ENCODE measurements around the gene MOV10L1. TPM values are rescaled to one million over a fixed set of nuclear protein-coding genes. Genes with fewer than 3 reads are reported as not detected.

MOV10L1 gene
- total RNA-seq, 3 donors from 2014 or later: 0.16 to 0.44 (median 0.33) TPM

DNA sequence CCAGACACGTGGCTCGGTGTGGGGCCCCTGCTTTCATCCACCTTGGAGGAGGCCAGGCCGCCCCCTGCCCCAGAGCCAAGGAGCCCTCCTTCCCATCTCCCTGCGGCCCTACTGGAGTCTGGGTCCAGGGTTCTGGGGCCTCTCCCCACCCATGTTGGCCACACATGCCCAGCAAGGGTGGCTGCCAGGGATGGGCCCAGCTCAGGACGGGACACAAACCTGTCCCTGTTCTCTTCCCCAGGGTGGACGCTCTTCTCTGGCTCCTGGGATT is 85.3 kb downstream of the MOV10L1 start:
- H3K9me3 ChIP-seq: no peaks in the 10 kb centered on the region
- H3K27me3 ChIP-seq: no peaks in the 10 kb centered on the region
- H3K36me3 ChIP-seq: no peaks in the 10 kb centered on the region
- TF ChIP-seq POLR2A (IDR thresholded peaks at IDR 0.05) (no peak), POLR2AphosphoS5 (IDR thresholded peaks at IDR 0.05) (no peak), CTCF (IDR thresholded peaks at IDR 0.05) (no peak)
- intact Hi-C loops (cut with DNase I; ENCODE audit: low total_unique reads): no loop called here
- H3K27ac ChIP-seq: no peak overlapping the region
- H3K4me1 ChIP-seq: no peaks in the 10 kb centered on the region
- no peak overlapping the region for H3K4me3 ChIP-seq
- DNase-seq (ENCODE audit: low spot score in 2 of 2): no peak

DNA sequence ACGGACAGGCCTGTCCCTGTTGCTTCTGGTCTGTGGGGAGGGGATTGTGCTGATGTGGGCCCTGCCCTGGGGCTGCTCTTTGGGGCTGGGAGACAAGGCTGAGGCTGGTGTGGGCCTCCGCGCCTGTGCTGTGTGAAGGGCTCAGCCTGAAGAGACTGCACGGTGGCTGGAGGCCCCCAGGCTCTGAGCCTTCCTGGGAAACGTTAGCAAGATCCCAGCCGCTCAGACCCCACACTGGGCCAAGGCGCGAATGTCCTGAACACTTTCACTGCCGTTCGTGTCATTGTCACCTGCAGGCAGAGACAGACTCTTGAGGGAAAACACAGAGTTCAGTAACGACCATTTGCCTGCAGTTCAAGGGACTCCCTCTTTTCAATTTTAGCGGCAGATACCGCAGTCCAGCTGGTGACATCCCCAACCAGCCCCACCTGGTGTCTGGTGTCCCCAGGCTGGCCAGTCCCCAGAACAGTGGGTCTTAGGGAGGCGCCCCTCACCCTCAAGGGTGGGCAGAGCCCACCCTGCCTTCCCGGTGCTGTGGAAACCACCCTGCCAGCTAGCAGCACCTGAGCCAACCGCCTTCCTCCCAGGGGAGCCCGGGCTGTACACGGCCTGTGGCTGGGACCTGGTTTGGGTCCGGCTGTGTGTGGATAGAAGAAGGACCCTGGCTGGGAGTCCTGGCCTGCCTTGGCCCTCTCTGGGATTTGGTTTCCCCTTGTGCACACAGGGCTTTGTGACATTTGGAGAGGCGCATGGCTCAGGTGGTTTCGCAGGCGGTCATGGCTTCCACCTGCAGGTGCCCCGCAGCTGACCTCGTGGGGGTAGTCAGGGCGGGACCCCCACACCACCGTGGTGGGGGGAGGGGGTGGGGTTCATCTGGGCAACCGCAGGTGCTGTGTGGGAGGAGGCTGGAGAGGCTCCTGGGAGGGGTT is 86.4 kb downstream of the MOV10L1 start:
- Histone ChIP-seq H3K27ac (no peak overlapping the region), H3K4me3 (no peak overlapping the region), H3K36me3 (no peaks in the 10 kb centered on the region), H3K9me3 (no peaks in the 10 kb centered on the region), H3K4me1 (no peaks in the 10 kb centered on the region), H3K27me3 (no peaks in the 10 kb centered on the region)
- TF ChIP-seq CTCF (IDR thresholded peaks at IDR 0.05) (no peak), POLR2A (IDR thresholded peaks at IDR 0.05) (no peak), POLR2AphosphoS5 (IDR thresholded peaks at IDR 0.05) (no peak)
- DNase-seq (ENCODE audit: low spot score in 2 of 2): no peak
- intact Hi-C loops (cut with DNase I; ENCODE audit: low total_unique reads): no loop called here

GRCh38 chr22:50176850-50177536 is 87.2 kb downstream of the MOV10L1 start:
- Histone ChIP-seq H3K4me3 (no peak overlapping the region), H3K4me1 (no peaks in the 10 kb centered on the region), H3K9me3 (no peaks in the 10 kb centered on the region), H3K36me3 (no peaks in the 10 kb centered on the region), H3K27me3 (no peaks in the 10 kb centered on the region), H3K27ac (no peak overlapping the region)
- intact Hi-C loops (cut with DNase I; ENCODE audit: low total_unique reads): no loop called here
- TF ChIP-seq POLR2A (IDR thresholded peaks at IDR 0.05) (no peak), CTCF (IDR thresholded peaks at IDR 0.05) (no peak), POLR2AphosphoS5 (IDR thresholded peaks at IDR 0.05) (no peak)
- no peak for DNase-seq (ENCODE audit: low spot score in 2 of 2)

DNA sequence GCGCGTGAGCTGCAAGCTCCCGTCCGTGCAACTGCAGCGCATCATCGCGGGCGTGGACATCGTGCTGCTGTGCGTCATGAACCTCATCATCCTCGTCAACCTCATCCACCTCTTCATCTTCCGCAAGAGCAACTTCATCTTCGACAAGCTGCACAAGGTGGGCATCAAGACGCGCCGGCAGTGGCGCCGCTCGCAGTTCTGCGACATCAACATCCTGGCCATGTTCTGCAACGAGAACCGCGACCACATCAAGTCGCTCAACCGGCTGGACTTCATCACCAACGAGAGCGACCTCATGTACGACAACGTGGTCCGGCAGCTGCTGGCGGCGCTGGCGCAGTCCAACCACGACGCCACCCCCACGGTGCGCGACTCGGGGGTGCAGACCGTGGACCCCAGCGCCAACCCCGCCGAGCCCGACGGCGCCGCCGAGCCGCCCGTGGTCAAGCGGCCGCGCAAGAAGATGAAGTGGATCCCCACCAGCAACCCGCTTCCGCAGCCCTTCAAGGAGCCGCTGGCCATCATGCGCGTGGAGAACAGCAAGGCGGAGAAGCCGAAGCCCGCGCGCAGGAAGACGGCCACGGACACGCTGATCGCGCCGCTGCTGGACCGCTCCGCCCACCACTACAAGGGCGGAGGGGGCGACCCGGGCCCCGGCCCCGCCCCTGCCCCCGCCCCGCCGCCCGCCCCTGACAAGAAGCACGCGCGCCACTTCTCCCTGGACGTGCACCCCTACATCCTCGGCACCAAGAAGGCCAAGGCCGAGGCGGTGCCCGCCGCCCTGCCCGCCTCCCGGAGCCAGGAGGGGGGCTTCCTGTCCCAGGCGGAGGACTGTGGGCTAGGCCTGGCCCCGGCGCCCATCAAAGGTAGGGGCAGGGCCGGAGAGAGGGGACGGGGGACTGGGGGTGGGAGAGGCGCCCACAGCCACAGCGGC is 88.0 kb downstream of the MOV10L1 start:
- H3K27ac ChIP-seq: no peak overlapping the region
- intact Hi-C loops (cut with DNase I; ENCODE audit: low total_unique reads): no loop called here
- H3K9me3 ChIP-seq: no peaks in the 10 kb centered on the region
- H3K36me3 ChIP-seq: no peaks in the 10 kb centered on the region
- DNase-seq (ENCODE audit: low spot score in 2 of 2): no peak
- no peaks in the 10 kb centered on the region for H3K27me3 ChIP-seq
- TF ChIP-seq CTCF (IDR thresholded peaks at IDR 0.05) (no peak), POLR2AphosphoS5 (IDR thresholded peaks at IDR 0.05) (no peak), POLR2A (IDR thresholded peaks at IDR 0.05) (no peak)
- H3K4me1 ChIP-seq: no peaks in the 10 kb centered on the region
- H3K4me3 ChIP-seq: no peak overlapping the region

Data from breast epithelium (tissue), 4 donors.